GM21825 (cell line): ENCODE data around the gene MGAT5B.

ENCODE experiments used
- ATAC-seq: cut with Tn5 transposase; IDR thresholded peaks from one replicate; pipeline ENCODE4 v1.9.1; 2021; ENCODE audit warnings: mild to moderate bottlenecking, moderate library complexity; ENCODE audit not compliant: unreplicated experiment

The MGAT5B gene

DNA sequence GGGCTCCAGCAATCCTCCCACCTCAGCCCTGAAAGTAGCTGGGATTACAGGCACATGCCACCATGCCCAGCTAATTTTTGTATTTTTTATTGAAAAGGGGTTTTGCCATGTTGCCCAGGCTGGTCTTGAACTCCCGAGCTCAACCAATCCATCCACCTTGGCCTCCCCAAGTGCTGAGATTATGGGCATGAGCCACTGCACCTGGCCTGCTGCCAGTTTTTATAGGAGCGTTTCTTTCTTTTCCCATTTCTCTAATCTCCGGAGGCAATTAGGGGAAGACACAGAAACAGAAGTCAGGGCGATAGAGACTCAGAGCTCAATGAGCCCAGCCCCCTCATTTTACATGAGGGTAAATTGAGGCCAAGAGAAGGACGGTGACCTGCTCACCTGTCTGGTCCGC, 10.4 kb downstream of the MGAT5B start:
- ATAC-seq: no peak

DNA sequence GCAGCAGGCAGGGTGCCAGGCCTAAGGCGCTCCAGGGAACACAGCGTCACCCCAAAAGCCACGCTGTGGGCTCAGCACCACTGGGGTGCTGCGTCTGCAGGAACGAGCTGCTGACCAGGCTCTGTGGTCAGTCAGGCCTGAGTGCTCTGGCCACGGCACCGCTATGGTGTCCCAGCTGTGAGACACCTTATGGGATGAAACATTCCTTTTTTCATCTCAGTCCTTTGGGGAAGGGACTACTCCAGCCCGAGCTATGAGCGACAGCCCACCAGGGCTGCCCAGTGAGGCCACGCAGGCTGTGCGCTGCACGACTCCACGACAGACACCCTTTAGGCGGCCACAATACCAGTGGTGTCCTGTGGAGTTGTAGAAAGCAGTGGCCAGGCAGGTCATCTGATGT, 11.1 kb downstream of the MGAT5B start:
- no peak for ATAC-seq

DNA sequence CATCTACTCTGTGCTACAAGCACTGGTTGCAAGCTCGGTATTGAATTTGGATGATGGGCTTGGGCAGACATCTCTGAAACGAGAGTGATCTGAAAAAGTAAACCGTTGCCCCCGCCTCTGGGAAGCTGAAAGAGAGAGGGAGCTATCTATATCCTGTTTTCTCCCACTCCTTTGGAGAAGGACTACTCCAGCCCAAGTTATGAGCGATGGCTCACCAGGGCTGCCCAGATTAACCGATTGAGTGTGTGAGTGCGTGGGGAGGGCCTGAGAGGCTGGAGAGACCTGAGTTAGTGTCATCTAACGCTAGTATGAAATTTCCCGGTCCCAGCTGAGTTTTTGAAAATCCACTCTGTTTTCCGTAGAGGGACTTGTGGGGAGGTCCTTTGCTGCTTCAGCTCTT, 11.5 kb downstream of the MGAT5B start:
- ATAC-seq: no peak

DNA sequence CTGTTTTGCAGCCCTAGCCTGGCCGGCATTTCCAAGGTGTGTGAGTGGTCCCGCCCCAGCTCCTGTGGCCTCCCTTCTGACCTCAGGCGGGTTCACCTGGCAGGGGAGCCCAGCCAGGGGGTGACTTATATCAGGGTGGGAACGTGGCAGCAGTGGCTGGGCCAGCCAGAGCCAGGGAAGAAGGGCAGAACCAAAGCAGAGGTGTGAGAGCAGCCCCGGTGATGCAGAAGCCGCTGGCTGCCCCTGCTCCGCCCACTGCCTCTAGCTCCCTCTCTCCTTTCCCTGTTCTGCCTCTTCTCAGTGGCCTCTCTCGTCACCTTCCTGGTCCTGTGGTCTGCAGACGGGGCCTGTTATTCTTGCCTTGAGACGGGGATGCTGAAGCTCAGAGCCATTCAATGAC, 12.1 kb downstream of the MGAT5B start:
- no peak for ATAC-seq

DNA sequence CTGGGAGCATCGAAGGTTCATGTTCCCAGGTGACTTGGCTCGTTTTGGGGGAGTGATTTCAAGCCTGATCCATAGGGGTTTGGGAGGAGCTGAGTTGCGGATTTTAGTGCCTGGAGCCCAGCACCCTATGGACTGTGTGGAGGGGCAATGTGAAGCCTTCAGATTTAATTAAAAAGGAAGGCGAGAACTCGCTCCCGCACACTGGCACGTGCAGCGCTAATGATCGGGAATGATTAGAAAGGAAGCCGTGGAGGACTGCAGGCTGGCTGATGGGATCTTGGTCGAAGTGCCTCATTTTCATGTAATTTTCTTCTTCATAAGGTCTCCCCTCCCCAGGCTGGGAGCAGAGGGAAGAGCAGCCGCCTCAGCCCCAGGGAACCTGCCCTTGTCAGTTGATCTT, 12.8 kb downstream of the MGAT5B start:
- ATAC-seq: no peak

DNA sequence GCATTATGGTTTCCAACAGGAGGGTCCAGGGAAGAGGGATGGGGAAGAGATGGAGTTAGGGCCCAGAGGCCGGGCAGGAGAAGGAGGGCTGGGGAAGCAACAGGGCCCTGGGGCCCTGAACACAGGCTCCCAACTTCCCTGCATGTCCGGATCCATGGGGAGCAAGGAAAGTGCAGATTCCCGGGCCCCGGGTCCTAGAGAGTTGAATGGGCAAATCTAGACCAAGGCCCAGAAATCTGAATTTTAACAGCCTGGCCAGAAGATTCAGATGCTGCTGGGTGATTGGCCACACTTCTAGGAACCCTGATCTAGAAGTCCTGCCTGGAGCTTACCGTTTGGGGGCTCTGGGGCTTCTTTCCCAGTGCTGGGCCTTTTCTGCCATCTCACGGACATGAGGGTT, 13.2 kb downstream of the MGAT5B start:
- no peak for ATAC-seq

DNA sequence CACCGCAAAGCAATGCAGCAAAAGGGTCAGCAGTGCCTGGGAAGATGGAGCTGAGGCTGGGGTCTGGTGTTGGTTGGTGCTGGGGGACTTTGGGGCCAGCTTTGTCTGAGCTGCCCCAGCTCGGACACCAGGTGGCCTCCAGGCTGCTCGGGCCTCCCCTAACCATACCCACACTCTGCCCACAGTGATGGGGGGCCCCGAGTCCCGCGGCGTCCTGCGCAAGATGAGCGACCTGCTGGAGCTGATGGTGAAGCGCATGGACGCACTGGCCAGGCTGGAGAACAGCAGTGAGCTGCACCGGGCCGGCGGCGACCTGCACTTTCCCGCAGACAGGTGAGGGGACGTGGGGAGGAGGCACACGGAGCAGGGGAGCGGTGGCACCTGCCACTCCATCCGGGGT, 13.8 kb downstream of the MGAT5B start:
- ATAC-seq: no peak

DNA sequence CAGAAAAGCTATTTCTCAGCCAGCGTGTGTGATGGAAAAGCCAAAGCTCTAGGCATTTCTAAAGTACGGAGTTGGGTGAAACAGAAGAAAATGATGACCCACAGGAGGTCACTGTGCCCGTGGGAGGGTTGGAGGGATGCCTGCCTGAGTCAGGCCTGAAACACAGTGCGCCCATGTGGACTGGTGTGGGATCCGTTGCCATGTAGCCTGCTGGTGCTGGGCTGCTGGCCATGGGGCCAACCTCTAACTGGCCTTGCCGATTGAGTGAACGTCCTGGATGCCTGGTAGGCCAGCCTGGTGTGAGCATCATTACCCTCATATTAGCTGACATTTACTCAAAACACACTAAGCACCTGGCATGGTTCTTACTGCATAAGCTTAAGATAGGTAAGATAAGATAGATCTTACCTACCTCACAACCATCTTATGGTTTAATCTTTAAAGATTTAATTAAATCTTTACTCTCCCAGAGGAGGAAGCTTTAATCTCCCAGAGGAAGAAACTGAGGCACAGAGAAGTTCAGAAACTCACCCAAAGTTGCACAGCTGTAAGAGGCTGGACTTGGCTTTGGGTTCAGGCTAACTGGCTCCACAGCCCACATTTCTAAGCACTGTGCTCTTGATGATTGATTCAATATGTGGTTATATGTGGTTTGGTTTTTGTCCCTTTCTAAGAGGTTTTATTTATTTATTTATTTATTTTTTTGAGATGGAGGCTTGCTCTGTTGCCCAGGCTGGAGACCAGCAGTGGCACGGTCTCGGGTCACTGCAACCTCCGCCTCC, 15.7 kb downstream of the MGAT5B start:
- ATAC-seq: no peak

DNA sequence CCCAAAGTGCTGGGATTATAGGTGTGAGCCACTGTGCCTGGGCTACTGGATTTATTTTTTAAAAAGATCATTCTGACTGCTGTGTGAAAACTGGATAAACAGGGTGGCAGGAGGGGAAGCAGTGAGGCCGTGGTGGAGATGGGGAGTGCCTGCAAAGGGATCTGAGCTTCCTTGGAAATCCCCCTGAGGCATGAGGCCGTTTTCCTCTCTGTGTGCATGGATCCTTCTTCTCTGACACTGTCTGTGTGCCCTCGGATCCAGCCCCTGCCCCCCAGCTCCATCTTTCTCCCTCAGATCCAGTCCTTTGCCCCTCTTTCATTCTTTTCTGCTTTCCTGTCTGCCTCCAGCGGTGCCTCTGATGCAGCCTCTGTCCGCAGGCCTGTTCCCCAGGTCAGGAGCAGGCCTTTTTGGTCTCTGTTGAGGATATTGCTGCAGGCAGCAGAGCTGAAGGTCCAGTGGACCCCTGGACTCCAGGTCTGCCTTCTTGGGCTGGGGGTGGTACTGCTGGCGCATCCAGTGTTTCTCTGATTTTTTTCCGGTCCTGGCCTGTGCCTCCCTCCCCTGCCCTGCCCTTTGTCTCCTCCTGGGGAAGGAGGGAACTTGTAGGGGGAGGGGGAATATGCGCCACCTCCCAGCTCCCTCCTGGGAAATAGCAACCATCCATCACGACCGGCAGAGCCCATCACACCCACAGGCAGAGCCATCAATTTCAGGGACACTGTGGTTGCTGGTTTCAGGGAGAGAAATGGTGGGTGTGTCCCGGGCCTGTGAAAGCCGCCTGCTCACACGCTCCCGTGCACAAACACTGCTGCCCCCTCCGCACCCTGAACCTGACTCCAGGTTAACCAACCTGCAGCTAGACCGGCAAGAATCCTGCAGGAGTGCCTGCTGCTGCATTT, 17.0 kb downstream of the MGAT5B start:
- no peak for ATAC-seq

DNA sequence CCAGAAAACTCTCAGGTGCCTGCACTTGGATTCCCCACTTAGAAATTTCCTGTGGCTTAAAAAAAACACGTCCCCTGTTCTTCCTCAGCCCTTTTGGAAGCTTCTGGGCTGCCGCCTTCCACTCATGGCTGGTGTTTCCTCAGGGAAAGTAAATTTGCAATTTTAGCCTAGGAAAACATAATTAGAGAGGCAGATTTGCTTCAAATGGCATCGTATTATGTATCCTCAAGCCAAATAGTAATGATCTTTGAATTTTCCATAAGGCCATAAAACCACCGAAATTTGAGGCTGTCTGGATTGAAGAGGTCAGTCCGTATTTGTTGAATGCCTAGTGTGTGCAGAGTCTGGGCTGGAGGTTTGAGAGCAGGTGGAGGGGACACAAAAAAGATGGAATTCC, 17.7 kb downstream of the MGAT5B start:
- no peak for ATAC-seq

DNA sequence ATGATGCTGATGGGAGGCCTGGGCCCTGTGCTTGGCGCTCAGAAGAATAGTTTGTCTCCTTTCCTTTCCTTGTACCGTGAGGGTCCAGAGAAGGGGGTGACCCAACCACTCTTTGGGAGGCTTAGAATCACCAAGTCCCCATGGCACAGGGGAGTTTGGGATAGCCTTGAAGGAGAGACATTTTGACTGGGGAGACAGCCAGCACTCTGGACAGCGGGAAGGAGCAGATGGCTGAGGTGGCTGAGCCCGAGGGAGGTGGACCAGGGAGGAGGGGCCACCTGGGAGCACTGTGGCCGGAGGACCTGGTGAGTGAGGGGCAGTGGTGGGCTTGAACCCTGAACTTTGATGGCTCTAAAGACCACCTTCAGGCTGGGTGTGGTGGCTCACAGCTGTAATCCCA, 18.2 kb downstream of the MGAT5B start:
- ATAC-seq: no peak

DNA sequence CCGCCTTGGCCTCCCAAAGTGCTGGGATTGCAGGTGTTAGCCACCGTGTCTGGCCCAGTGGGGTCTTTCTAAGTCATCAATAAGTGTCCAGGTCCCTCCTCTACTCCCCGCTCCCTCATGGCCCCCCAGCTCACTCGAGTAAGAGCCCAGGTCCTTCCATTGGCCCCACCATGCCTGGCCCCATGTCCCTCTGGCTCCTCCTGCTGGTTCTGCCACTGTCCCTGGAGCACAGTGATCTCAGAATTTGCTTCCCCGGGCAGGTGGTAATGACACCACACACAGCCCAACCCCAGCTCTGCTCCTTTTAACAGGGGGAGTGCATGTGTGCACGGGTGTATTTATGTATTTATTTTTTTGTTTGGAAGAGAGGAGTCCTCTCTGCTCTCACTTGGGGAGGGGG, 19.6 kb downstream of the MGAT5B start:
- no peak for ATAC-seq

DNA sequence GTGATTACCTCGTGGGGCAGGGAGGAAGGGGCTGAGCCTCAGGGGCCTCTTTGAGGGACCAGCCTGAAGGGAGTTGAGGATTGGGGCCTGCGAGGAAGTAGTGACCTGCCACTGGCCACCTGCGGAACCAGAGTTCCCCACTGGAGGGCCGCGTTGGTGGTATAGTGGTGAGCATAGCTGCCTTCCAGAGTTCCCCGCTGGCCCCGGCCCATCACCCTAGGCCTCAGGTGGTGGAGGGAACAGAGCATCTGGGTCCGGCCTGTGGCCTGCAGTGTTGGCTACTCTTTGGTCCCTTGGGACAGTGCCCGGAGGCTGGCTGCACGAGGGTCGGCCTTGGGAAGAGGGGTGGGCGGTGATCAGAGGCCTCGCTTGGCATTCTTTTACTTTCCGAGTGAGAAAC, 20.5 kb downstream of the MGAT5B start:
- no peak for ATAC-seq

DNA sequence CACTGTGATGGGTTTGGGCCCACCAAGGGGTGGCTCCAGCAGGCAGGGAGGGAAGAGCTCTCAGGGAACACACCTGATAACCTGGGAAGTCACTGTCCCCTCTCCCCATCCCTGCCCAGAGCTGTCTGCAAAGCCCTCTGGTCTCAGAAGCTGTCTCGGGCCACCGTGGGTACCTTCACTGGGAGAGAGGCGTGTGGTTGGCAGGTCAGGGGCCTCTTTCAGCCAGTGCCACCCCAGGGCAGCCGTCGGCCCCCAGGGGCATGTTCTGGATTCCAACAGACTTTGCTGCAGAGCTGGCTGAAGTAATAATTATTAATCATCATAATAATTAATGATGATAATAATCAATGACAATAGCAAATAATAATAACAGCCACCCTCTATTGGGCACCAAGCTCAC, 21.1 kb downstream of the MGAT5B start:
- no peak for ATAC-seq

DNA sequence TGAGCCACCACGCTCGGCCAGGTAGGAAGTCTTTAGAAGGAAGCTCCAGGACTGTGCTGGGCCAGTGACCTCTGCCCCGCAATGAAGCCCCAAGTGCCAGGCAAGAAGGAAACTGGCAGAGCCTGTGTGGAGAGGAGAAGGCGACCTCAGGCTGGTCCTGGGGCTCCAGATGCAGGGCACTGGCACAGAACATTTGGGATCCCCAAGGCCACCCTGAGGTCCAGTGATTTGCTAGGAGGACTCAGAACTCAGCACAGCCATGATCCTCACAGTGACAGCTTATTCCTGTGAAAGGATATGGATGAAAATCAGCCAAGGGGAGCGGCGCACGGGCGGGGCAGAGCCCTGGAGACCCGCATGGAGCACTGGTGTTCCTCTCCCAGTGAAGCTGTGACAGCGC, 24.1 kb downstream of the MGAT5B start:
- no peak for ATAC-seq

DNA sequence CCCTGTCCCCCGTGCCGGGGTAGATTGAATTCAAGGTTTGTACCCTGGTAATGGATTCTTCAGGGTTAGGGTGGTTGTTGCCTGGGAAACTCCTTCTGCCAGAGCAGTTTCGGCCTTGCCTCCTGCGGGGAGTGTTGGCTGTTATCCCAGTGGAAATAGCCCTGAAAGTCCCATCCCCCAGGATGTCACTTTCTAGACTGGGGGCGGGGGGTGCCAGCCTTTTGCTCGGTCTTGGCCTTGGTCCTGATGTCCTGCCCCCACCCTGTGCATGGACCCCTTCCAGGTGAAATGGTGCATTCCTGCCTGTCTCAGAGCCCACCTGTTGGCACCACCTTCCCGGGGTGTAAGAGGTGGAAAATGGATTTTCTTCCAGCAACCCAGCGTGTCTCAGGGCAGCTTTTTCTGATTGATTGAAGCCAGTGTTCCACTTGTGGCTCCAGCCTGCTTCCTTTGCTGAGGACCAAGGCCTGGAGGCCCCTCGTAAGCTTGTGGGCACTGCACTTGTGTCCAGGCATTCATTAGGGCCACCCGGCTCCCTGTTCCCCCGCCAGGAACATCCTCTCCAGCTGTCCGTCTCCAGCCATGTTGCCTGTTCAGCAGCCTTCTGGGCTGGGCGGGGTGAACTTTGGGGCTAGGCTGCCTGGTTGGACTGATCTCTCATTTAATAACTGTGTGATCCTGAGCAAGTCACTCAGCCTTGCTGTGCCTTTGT, 25.6 kb downstream of the MGAT5B start:
- ATAC-seq: no peak

DNA sequence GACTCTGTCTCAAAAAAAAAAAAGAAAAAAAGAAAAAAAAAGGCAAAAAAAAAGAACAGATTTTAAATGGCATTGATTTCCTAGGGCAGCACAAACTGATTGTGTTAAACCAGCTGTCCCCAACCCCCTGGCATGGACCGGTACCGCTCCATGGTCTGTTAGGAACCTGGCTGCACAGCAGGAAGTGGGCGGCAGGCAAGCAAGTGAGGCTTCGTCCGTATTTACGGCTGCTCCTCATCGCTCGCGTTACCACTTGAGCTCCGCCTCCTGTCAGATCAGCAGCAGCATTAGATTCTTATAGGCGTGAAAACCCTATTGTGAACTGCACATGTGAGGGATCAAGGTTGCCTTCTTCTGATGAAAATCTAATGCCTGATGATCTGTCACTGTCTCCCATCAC, 26.6 kb downstream of the MGAT5B start:
- no peak for ATAC-seq

DNA sequence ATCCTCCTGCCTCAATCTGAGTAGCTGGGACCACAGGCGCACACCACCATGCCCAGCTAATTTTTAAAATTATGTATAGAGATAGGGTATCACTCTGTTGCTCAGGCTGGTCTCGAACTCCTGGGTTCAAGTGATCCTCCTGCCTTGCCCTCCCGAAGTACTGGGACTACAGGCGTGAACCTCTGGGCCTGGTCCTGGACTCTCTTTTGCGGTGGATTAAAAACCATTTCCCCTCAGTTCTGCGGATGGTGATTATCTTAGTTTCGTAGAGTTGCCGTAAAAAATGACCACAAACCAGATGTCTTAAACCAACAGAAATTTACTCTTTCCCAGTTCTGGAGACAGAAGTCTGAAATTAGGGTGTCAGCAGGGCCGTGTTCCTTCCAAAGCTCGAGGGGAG, 28.8 kb downstream of the MGAT5B start:
- ATAC-seq: no peak

DNA sequence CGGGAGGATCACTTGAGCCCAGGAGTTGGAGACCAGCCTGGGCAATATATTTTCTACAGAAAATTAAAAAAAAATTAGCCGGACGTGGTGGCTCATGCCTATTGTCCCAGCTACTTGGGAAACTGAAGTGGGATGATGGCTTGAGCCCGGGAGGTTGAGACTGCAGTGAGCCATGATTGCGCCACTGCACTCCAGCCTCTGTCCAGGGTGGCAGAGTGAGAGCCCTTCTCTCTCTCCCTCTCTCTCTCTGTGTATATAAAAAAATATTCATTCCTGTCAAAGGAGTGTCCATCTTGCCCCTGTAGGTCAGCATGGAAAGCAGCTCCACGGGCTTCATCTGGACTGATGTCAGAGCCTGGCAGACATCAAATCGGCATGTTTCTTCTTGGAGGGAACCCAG, 31.2 kb downstream of the MGAT5B start:
- ATAC-seq: no peak

DNA sequence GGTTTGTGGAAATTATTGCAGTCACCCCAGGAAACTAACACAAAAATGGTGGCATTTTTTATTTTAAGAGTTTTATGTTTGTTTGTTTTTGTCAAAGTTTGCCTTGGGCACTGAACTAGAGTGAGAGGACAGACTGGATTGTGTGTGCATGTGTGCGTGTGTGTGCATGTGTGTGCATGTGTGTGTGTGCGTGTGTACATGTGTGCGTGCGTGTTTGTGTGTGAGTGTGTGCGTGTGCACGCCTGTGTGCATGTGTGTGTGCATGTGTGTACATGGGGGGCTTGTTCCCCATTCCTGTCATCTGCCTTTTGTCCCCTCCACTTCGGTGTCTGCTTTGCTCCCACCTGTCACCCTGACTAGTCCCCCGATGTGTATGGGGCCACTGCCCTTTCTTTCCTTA, 32.5 kb downstream of the MGAT5B start:
- no peak for ATAC-seq

DNA sequence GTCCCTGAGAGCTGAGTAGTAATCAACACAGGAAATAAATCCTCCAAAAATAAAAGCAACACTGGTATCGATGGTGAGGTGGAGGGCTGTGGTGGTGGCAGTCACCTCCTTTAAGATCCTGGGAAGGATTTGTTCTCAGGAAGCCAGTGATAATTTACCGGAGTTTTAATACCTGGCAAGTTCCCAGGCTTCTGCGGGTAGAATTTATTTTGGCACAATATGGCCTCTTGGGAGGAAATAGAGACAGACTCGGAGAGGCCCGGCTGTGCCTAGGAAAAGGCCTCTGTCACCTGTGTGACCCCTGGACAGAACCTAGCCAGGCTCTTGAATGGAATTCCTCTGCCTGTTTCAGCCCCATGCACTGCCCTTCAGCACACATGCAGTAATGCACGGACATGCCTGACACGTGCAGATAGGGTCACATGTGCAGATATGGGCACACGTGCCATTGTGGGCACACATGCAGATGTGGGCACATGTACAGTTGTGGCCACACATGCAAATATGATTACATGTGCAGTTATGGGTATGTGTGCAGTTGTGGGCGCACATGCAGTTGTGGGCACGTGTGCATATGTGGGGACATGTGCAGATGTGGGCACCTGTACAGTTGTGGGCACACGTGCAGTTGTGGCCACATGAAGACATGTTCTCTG, 33.5 kb downstream of the MGAT5B start:
- ATAC-seq: no peak
